Esophagus mucosa (tissue), 1 donor: ENCODE data around the gene LOXHD1. TPM values are rescaled to one million over a fixed set of nuclear protein-coding genes. Genes with fewer than 3 reads are reported as not detected.

ENCODE experiments used
- ATAC-seq: fragments of 200-7000 bp; cut with Tn5 transposase; one replicate; pipeline ENCODE4 v1.9.1; 2020
- total RNA-seq: library from RNA; stranded (reverse); gene quantifications from one replicate; pipeline ENCODE4 v1.2.4, GENCODE V29; 2023
- donor health status: DM: yes; HTN: yes; CAD: no.

Gene LOXHD1, protein sequence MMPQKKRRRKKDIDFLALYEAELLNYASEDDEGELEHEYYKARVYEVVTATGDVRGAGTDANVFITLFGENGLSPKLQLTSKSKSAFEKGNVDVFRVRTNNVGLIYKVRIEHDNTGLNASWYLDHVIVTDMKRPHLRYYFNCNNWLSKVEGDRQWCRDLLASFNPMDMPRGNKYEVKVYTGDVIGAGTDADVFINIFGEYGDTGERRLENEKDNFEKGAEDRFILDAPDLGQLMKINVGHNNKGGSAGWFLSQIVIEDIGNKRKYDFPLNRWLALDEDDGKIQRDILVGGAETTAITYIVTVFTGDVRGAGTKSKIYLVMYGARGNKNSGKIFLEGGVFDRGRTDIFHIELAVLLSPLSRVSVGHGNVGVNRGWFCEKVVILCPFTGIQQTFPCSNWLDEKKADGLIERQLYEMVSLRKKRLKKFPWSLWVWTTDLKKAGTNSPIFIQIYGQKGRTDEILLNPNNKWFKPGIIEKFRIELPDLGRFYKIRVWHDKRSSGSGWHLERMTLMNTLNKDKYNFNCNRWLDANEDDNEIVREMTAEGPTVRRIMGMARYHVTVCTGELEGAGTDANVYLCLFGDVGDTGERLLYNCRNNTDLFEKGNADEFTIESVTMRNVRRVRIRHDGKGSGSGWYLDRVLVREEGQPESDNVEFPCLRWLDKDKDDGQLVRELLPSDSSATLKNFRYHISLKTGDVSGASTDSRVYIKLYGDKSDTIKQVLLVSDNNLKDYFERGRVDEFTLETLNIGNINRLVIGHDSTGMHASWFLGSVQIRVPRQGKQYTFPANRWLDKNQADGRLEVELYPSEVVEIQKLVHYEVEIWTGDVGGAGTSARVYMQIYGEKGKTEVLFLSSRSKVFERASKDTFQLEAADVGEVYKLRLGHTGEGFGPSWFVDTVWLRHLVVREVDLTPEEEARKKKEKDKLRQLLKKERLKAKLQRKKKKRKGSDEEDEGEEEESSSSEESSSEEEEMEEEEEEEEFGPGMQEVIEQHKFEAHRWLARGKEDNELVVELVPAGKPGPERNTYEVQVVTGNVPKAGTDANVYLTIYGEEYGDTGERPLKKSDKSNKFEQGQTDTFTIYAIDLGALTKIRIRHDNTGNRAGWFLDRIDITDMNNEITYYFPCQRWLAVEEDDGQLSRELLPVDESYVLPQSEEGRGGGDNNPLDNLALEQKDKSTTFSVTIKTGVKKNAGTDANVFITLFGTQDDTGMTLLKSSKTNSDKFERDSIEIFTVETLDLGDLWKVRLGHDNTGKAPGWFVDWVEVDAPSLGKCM (N-terminal part only)
- total RNA-seq, result 0.12 TPM

DNA sequence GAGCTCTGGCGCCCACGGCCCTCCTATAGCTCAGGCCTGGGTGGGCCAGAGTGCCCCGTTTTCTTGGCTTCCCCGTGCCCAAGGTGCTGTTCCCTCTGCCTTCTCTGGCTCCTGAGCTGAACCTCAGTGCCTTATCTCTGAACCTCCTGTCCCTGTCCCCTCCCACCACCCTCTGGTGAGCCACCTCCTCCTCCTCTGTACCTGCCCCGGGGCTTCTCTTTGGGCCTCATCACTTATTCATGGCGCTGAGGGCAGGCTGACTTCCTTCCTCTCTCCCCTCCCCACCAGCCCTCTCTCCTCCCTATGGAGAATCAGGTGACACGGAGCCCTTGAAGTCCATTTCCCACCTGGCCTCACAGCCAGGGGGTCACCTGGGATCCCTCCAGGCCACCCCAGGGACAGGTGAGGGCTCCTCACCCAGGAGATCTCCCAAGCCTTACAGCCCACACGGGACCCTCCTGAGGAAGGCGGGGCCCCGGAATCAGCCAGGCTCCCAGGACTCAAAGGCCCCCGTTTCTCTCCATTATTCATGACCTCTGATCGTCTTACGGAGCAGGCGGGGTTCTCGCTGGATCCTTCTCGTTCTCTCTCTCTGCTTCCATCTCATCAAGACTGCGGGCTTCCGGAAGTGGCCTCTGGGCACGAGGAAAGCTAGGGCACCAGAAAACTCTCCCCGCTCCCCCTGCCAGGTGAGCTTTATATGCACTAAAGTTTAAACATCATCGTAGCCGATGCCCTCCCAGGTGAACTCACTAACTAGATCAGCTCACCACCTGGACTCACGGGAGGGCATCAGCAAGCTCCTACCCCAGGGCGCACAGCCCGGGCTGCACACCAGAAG lies at the start of gene LOXHD1:
LOXHD1 (minus strand) TSS at position 106 of the 841 bp plus-strand sequence. CDS start 187 bp downstream, outside the sequence.
- ATAC-seq, result no peak

GRCh38 chr18:46705521-46705920 lies 48.5 kb upstream of the LOXHD1 start:
- ATAC-seq, result no peak

DNA sequence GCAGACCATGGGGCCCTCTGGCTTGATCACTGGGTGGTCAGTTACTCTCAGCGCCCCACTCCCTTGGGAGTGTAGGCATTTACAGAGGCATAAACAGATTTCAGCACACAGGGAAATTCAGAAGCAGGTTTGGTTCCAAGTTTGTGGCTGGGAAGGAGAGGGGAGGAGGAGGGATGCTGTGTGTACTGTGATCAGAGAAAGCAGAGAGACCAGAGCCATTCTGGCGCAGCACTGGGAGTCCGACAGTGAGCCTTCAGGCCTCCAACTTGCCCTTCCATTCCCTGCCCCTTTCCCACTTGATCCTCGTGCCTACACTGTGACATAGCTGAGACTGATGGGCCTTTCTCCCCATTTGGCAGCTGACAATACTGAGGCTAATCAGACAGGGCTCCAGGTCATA lies 47.8 kb upstream of the LOXHD1 start:
- ATAC-seq, result no peak

- ATAC-seq, result no peak
Observed at GRCh38 chr18:46704189-46704588, 47.2 kb upstream of the LOXHD1 start.

- no peak for ATAC-seq
Observed at GRCh38 chr18:46702471-46702870, 45.5 kb upstream of the LOXHD1 start.

GRCh38 chr18:46700066-46700824 lies 43.2 kb upstream of the LOXHD1 start:
- no peak for ATAC-seq

GRCh38 chr18:46696702-46697101 lies 39.7 kb upstream of the LOXHD1 start:
- ATAC-seq, result no peak

GRCh38 chr18:46696268-46696667 lies 39.2 kb upstream of the LOXHD1 start:
- no peak for ATAC-seq

DNA sequence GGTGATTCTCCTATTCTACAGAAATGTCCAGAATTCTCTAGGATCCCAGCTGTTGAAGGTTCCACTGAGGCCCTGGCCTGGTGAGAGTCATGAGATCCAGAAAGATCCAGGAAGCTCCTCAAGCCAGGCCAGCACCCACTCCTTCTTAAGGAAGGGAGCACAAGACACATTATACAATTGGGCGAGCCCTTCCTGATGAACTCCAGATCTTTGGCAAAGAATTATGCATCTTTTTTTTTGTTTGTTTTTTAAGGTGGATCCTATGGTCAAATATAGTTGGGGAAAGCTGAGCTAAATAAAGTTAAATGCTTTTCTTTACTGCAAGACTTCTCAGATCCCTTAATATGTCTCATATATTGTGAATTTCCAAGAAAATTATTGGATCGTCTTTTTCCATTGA lies 37.0 kb upstream of the LOXHD1 start:
- ATAC-seq, result no peak

DNA sequence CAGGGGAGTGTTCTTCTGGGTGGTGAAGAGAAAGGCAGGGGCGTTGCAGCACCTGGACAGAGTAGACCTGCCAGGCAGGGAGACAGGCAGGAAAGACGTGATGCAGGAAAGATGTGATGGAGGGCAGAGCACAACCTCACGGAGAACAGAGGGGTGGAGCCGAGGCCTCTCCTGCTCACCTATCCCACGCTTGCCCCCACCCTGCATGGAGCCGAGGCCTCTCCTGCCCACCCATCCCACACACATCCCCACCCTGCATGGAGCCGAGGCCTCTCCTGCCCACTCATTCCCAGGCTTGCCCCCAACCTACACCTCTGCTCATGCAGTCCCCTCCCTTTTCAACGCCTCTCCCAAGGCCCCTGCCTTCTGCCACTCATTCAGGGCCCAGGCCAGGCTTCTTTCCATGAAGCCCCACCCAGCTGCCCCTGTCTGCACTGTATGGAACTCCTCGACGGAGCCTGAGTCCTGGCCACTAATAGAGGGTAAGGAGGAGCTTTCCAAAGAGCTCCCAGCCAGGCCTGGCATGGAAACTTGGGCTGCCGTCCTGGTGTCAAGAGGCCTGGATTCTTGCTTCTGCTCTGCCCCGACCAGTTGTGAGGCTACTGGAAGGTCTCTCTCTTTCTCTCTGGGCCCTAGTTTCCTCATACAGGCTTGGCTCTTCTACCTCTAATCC lies 32.0 kb upstream of the LOXHD1 start:
- no peak for ATAC-seq

DNA sequence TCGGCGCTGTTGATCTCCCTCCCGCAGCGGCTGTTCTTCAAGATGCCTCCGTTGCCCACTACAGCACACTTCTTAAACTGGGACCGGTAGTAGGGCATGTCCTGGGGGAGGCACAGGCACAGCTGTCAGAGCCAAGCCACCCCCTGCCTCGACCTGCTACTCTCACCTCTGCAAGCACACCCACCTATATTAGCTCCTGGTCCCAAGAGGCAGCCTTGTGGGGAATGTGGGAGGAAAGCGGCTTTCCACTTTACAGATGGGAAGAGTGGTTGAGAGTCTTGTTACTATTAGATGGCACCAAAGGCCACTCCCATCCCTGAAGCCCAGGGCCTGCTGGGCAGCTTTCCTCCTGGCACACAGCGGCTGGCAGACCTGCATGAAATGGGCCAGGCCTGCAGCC lies 29.2 kb upstream of the LOXHD1 start:
- no peak for ATAC-seq

DNA sequence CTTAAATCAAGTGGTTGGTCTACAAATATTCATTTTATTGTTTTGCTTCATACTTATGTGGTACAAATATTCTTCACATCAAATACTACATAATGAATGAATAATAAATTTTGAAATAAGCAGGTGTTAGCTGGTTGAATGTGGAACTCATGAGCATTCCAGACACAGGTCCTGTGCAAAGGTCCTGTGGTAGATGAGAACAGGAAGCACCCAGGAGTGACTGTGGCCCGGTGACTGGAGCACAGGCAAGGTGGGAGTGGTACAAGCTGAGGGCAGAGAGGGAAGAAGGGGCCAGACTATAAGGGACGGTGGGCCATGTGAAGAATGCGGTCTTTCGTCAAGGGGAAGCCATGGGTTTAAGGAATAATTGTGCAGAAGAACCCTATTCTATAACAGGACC lies 26.2 kb upstream of the LOXHD1 start:
- no peak for ATAC-seq

DNA sequence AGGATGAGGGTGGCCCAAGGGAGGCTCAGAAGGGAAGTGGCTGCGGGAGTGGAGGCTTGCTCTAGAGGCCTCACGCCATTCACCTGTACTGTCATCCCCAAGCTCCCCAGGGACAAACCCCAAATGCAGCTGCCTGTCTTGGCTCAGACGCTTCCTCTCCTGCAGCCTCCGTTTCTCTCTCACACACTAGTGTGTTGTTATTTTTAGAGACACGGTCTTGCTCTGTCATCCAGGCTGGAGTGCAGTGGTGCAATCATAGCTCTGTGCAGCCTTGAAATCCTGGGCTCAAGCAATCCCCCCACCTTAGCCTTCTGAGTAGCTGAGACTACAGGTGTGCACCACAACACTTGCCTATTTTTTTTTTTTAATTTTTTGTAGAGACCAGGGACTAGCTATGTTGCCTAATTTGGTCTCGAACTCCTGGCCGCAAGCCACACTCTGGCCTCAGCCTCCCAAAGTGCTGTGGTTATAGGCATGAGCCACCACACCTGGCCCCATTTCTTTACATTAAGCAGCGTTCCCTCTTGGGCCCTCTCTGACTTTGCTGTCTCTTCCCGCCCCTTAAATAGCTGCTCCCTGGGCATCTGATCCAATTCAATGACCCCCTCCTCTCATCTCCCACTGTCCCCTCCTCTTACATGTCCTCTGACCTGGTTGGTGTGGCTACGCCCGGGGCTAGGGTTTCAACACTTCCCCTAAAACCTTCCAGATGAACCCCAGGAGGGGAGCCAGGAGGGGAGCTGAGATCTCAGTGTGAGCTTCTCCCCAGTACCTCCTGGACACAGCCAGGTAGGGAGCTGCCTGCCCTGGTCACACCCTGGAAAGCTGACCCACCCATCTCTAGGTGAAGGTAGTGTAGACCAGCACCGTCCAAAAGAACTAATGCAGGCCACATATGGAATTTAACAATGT lies 24.0 kb upstream of the LOXHD1 start:
- no peak for ATAC-seq

- ATAC-seq, result no peak
Observed at GRCh38 chr18:46679846-46680598, 23.0 kb upstream of the LOXHD1 start.

DNA sequence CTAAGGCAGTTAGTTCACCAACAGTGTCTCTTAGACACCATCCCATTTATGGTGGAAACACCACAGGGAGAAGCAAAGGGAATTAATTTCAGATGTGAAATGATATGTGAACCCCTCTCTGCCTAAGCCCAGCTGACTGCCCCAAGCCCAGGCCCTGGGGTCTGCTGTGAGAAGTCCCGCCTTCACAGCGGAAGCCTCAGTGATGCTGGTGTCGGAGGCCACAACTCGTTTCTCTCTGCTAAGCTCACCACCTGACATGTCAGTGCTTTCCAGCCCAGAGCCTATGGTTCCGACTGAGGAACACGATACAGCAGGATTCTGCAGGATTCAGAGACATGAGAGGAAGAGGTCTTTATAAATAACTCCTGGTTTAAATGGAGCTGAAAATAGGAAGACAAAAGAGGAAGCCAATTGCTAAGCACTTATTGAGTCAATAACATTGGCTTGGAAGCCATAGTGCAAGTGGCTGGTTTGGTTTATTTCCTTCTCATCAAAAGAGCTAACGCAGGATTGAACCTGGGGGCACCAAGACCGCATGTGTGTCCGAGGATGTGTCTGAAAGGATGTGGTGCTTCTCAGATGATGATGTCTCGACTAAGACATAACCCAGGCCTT lies 21.9 kb upstream of the LOXHD1 start:
- no peak for ATAC-seq

DNA sequence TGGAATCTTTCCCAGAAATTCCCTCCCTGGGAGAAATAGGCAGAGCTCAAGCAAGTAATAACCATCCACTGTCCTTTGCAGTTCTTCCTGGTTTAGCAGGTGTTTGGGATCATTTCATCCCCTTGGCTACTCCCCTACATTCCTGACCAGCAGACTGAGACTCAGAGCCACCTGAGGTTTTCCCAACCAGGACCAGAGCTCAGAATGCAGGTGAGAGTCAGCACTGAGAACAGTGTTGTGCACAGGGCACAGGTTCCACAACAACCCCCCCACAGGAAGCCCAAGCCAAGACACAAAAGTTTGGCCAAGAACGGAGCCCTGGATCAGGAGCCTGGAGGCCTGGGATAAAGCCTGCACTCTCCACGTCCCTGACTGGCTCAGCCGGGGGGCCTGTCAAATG lies 21.0 kb upstream of the LOXHD1 start:
- no peak for ATAC-seq

DNA sequence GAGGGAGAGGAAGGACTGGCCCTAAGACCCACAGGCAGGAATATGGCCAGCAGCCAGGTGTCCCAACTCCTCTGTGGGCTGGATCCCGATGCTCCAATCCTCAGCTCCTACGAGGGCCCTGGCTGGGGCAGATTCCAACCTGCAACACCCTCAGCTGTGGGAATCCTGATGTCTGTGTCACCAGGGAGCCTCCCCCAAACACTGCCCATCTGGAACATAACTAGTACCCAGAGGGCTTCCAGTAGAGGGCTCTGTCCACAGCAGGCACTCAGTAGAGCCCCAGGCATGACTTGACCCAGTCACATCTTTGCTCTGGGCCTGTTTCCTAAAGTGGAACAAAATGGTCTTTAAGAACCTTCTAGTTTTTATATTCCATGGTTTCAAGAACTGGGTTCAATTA lies 20.6 kb upstream of the LOXHD1 start:
- no peak for ATAC-seq

DNA sequence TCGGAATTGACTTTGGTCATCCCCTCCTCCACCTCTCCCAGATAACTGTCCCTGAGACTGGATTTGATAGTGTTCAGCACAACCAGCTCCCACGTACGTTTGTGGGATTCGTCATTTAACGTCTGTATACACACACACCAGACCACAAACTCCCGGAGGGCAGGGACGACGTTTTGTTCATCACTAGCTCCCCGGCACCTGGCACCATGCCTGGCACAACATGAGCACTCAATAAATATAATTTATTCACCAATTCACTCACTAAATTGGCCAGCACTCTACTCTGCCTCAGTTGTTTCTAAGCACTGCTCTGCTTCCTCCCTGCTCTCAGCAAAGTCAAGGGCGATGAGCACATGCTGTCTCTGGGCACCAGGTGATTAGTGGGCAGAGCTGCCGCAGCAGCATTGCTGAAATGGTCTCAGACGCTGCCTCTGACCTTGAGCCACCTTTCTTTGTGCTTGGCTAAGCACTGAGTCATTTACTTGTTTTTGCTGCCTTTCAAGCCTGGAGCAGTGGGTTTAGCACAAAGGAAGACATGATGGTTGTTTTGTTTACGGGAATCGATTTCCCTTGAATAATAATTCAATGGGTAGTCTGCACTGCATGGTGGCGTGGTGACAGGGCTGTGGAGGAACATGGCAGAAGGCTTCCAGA lies 19.3 kb upstream of the LOXHD1 start:
- ATAC-seq, result no peak
